Uterus (tissue), 4 donors: ENCODE results near the gene SIN3A. TPM values are rescaled to one million over a fixed set of nuclear protein-coding genes. Genes with fewer than 3 reads are reported as not detected.
A peak's percentile ranks its signal among the peaks of the same experiment; 100 is the strongest.
"Not testable (repeated sequence)": the region's sequence is repeated elsewhere in the genome, so short reads cannot be mapped to it uniquely, and the experiment has no call there.

ENCODE experiments used
- DNase-seq, 2 donors: peaks; one replicate each; pipeline ENCODE4 v3.0.0-alpha.2; 2019 to 2020
- H3K27ac ChIP-seq, 2 donors: fragments of 200-600 bp; sonication (generic); 1 replicate in 1 of 2; 2 replicates in 1 of 2; pipeline ENCODE4 v1.5.1; 2016 to 2018
- H3K27me3 ChIP-seq, 2 donors: fragments of 200-600 bp; sonication (generic); one replicate each; pipeline ENCODE4 v1.5.1; 2018 to 2019; ENCODE audit warnings: control low read depth in 1 of 2
- H3K36me3 ChIP-seq, 2 donors: fragments of 200-600 bp; sonication (generic); one replicate each; pipeline ENCODE4 v1.5.1; 2019; ENCODE audit warnings: control low read depth in 1 of 2
- H3K4me1 ChIP-seq, 2 donors: fragments of 200-600 bp; sonication (generic); one replicate each; pipeline ENCODE4 v1.5.1; 2018 to 2019; ENCODE audit warnings: control low read depth in 1 of 2
- H3K4me3 ChIP-seq, 2 donors: fragments of 200-600 bp; sonication (generic); 1 replicate in 1 of 2; 2 replicates in 1 of 2; pipeline ENCODE4 v1.5.1; 2018 to 2019; ENCODE audit warnings: mild to moderate bottlenecking in 1 of 2
- H3K9me3 ChIP-seq, 2 donors: fragments of 200-600 bp; sonication (generic); one replicate each; pipeline ENCODE4 v1.5.1; 2019; ENCODE audit warnings: control low read depth in 1 of 2
- POLR2A ChIP-seq, 2 donors: fragments of 450-650 bp; IDR thresholded peaks; one replicate each; pipeline ENCODE4 v1.6.1; 2016; ENCODE audit warnings: antibody characterized with exemption in 2 of 2, mild to moderate bottlenecking in 1 of 2, moderate library complexity in 1 of 2
- intact Hi-C: fragments of 100-400 bp; cut with DNase I; formaldehyde crosslinking; loops from one replicate; pipeline ENCODE4 v1.15.1; 2023; ENCODE audit warnings: low total_unique reads
- total RNA-seq, 4 donors: library from RNA; depleted of rRNA in 3 of 4; stranded (reverse); fragments of >200 nt in 3 of 4; gene quantifications; one replicate each; pipeline versions ENCODE4 v1.1.0 to v1.2.4, GENCODE V29; 2014 to 2023
- TF ChIP-seq, protein P1 (sequence below), 4 experiments: fragments of 200-600 bp in 2 of 4; fragments of 450-650 bp in 2 of 4; sonication (generic) in 2 of 4; IDR thresholded peaks; one replicate each; pipeline ENCODE4 v1.5.1; 2016 to 2019; ENCODE audit warnings: antibody characterized with exemption in 4 of 4, mild to moderate bottlenecking in 2 of 4, moderate library complexity in 1 of 4
- donor health status: DM: yes; HTN: yes; CAD: no.

Gene SIN3A
- total RNA-seq, 4 donors from 2014 or later, result 20.3 to 116 (median 55.2) TPM

DNA sequence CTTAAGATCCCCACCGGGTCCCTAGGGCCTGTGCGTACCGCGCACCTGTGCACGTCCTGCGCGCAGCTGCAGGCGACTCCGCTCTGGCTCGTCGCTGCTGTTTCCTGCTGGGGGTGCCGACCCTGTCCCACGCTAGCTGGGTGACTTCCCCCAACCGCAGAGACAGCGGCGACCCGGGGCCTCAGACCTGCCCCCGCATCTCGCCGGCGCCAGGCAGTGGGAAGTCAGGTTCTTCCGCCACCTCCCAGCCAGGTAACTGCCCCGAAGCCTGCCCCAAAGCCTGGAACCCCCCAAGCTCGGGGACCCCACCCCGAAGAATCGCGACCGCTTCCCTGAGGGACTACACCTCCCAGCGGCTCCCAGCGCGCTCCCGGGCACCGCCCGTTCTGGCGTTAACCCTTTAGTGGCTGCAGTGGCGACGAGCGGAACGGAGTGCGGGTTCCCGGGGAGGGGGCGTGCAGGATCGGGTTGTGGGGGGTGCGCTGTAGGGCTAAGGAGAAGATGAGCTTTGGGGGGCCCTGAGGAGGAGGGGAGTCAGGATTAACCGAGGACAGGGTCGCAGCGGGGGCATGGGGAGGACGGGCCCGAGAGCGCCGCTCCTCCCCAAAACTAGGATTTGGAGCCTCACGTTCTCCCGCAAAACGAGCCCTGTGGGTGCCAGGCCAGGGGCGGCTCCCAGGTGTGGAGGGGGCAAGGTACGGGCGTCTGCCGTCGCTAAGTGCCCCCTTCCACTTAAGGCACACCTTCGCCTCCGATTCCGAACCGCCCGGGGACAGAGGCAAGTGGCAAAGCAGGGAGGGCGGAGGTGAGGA, 104.1 kb downstream of the SIN3A start:
- Histone ChIP-seq H3K36me3 (no peaks in the 10 kb centered on the region), H3K4me1 (peaks cover 0 to 6% of the 10 kb centered on the region in 2 donors), H3K27me3 (no peaks in the 10 kb centered on the region), H3K4me3 (peak overlapping the region; percentile 61 to 91), H3K9me3 (no peaks in the 10 kb centered on the region), H3K27ac (peak overlapping the region; percentile 66 to 70)
- DNase-seq, result peak; percentile 52 to 65
- TF ChIP-seq, protein P1, sequence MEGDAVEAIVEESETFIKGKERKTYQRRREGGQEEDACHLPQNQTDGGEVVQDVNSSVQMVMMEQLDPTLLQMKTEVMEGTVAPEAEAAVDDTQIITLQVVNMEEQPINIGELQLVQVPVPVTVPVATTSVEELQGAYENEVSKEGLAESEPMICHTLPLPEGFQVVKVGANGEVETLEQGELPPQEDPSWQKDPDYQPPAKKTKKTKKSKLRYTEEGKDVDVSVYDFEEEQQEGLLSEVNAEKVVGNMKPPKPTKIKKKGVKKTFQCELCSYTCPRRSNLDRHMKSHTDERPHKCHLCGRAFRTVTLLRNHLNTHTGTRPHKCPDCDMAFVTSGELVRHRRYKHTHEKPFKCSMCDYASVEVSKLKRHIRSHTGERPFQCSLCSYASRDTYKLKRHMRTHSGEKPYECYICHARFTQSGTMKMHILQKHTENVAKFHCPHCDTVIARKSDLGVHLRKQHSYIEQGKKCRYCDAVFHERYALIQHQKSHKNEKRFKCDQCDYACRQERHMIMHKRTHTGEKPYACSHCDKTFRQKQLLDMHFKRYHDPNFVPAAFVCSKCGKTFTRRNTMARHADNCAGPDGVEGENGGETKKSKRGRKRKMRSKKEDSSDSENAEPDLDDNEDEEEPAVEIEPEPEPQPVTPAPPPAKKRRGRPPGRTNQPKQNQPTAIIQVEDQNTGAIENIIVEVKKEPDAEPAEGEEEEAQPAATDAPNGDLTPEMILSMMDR (IDR thresholded peaks at IDR 0.05), result no peak
- no peak for TF ChIP-seq POLR2A (IDR thresholded peaks at IDR 0.05)
- intact Hi-C loops, result no loop called here

- Histone ChIP-seq H3K9me3 (no peaks in the 10 kb centered on the region), H3K27ac (peak within 1 kb of the TSS; percentile 66 to 70), H3K27me3 (no peaks in the 10 kb centered on the region), H3K36me3 (no peaks in the 10 kb centered on the region), H3K4me3 (peak within 1 kb of the TSS; percentile 61 to 91), H3K4me1 (peaks cover 0 to 6% of the 10 kb centered on the region in 2 donors)
- intact Hi-C loops, result no loop called here
- no peak for DNase-seq
- TF ChIP-seq, protein P1 (IDR thresholded peaks at IDR 0.05), result no peak
- TF ChIP-seq POLR2A (IDR thresholded peaks at IDR 0.05), result no peak
Observed at GRCh38 chr15:75346796-75347221, 104.7 kb downstream of the SIN3A start, which contains the start of gene NEIL1. TSS of gene NEIL1 (plus strand) at chr15:75347039. CDS start at chr15:75348906, 1,867 bp downstream.

DNA sequence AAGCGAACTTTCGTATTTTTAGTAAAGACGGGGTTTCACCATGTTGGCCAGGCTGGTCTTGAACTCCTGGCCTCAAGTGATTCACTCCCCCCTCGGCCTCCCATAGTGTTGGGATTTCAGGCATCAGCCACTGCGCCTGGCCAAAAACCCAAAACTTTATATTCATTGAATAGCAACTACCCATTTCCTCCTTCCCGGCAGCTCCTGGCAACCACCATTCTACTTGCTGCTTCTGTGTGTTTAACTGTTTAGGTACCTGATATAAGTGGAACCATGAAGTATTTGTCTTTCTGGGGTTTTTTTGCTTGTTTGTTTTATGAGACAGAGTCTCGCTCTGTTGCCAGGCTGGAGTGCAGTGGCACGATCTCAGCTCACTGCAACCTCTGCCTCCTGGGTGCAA, 107.5 kb downstream of the SIN3A start:
- DNase-seq, H3K4me1 ChIP-seq, H3K36me3 ChIP-seq, H3K9me3 ChIP-seq, intact Hi-C loops, H3K27me3 ChIP-seq, H3K4me3 ChIP-seq, H3K27ac ChIP-seq: not testable (repeated sequence)

- no peaks in the 10 kb centered on the region for H3K36me3 ChIP-seq
- H3K9me3 ChIP-seq, result no peaks in the 10 kb centered on the region
- no peak for DNase-seq
- no peaks in the 10 kb centered on the region for H3K4me1 ChIP-seq
- no peak overlapping the region for H3K27ac ChIP-seq
- intact Hi-C loops, result no loop called here
- no peak for TF ChIP-seq POLR2A (IDR thresholded peaks at IDR 0.05)
- TF ChIP-seq, protein P1 (IDR thresholded peaks at IDR 0.05), result no peak
- no peak overlapping the region for H3K4me3 ChIP-seq
- H3K27me3 ChIP-seq, result no peaks in the 10 kb centered on the region
Observed at GRCh38 chr15:75342221-75342620, 109.3 kb downstream of the SIN3A start.

GRCh38 chr15:75339531-75340240, 111.8 kb downstream of the SIN3A start:
- Histone ChIP-seq H3K4me1 (no peaks in the 10 kb centered on the region), H3K27ac (no peak overlapping the region), H3K27me3 (no peaks in the 10 kb centered on the region), H3K36me3 (no peaks in the 10 kb centered on the region), H3K4me3 (no peak overlapping the region), H3K9me3 (no peaks in the 10 kb centered on the region)
- intact Hi-C loops, result no loop called here
- TF ChIP-seq POLR2A (IDR thresholded peaks at IDR 0.05), result no peak
- TF ChIP-seq, protein P1 (IDR thresholded peaks at IDR 0.05), result no peak
- DNase-seq, result no peak
